ENCODE measurements around the gene OSTC. TPM values are rescaled to one million over a fixed set of nuclear protein-coding genes. Genes with fewer than 3 reads are reported as not detected.

OSTC gene
- total and polyA plus RNA-seq, 9 of the 15 experiments (the other 6 are each of a cell fraction or from before 2014, with no cell fraction given) = 112 to 966 (median 235) TPM

- in situ Hi-C loops (cut with MboI) (no loop called here), intact Hi-C loops (cut with micrococcal nuclease) (no loop called here)
- DNase-seq (ENCODE audit: extremely low read depth in 1 of 4, low spot score in 3 of 4) (no peak), ATAC-seq (no peak), FAIRE-seq (no peak)
- H3K9me3 ChIP-seq (replicated peaks; ENCODE audit: control insufficient read depth, insufficient read depth, low read depth, low read length) = no peaks in the 10 kb centered on the region
- no peak overlapping the region for H3K4me3 ChIP-seq
- POLR2A ChIA-PET = no interaction called here
- no peak overlapping the region for H3K9ac ChIP-seq (ENCODE audit: insufficient read depth in 1 of 2, low read depth in 2 of 2, low read length in 2 of 2)
- H3K27ac ChIP-seq (ENCODE audit: extremely low read depth, low read depth, low read length) = no peak overlapping the region
- no TSS peak for BruUV-seq (replicated peaks)
- H3K4me1 ChIP-seq (replicated peaks in 1 of 2; ENCODE audit: control insufficient read depth in 2 of 2, insufficient read depth in 2 of 2, low read length in 2 of 2) = peaks cover 0 to 4% of the 10 kb centered on the region in 2 experiments; a peak in 1 of 5 replicates
- WGBS (ENCODE audit: insufficient coverage, low coverage, missing lambda C conversion rate) = 6% methylated on average over 3 of the region's 3 CpGs
- H3K4me2 ChIP-seq (ENCODE audit: insufficient read depth, low read length) = no peak overlapping the region
- H2AFZ ChIP-seq (ENCODE audit: low read depth, low read length) = no peak overlapping the region
- no peaks in the 10 kb centered on the region for H3K9me1 ChIP-seq (ENCODE audit: control insufficient read depth, insufficient read depth, low read length)
- peaks cover 3 to 8% of the 10 kb centered on the region in 2 experiments; a peak in 3 of 5 replicates for H3K27me3 ChIP-seq (ENCODE audit: control insufficient read depth in 2 of 2, insufficient read depth in 2 of 2, low read length in 2 of 2)
- CTCF ChIA-PET (ENCODE audit: low intra/inter-chr PET ratio) = no interaction called here
- no peaks in the 10 kb centered on the region for H4K20me1 ChIP-seq (replicated peaks; ENCODE audit: control insufficient read depth, insufficient read depth, low read length)
- H3K79me2 ChIP-seq (ENCODE audit: control insufficient read depth, insufficient read depth, low read length) = no peaks in the 10 kb centered on the region
- no peaks in the 10 kb centered on the region for H3K36me3 ChIP-seq (ENCODE audit: control insufficient read depth, insufficient read depth, low read length)
- TF ChIP-seq MECOM (CRISPR knock-in tag; IDR thresholded peaks at IDR 0.05) = no peak
- no peak for TF ChIP-seq ZNF318 (IDR thresholded peaks at IDR 0.05; ENCODE audit: borderline replicate concordance in 1 of 2, low read depth in 1 of 2)
- TF ChIP-seq ELF1 (tag; IDR thresholded peaks at IDR 0.05) = no peak
- TF ChIP-seq PHF20 (IDR thresholded peaks at IDR 0.05; ENCODE audit: partially characterized antibody) = no peak
- TF ChIP-seq ZNF133 (CRISPR knock-in tag; IDR thresholded peaks at IDR 0.05) = no peak
- no peak for TF ChIP-seq SIRT6 (IDR thresholded peaks at IDR 0.05; ENCODE audit: low read depth, low read length)
- TF ChIP-seq SNRNP70 (optimal IDR thresholded peaks at IDR 0.05; ENCODE audit: low read depth, low read length) = no peak
- TF ChIP-seq OTX1 (CRISPR knock-in tag; IDR thresholded peaks at IDR 0.05) = no peak
- no peak for TF ChIP-seq TFAM (CRISPR knock-in tag; conservative IDR thresholded peaks at IDR 0.05)
- no peak for TF ChIP-seq ZNF584 (CRISPR knock-in tag; IDR thresholded peaks at IDR 0.05; ENCODE audit: low read depth)
- TF ChIP-seq TARDBP (IDR thresholded peaks at IDR 0.05) = no peak
- no peak for TF ChIP-seq LARP7 (IDR thresholded peaks at IDR 0.05)
- TF ChIP-seq ARID1B (IDR thresholded peaks at IDR 0.05) = no peak
- no peak for TF ChIP-seq ZNF184 (CRISPR knock-in tag; IDR thresholded peaks at IDR 0.05)
- no peak for TF ChIP-seq RUNX1 (IDR thresholded peaks at IDR 0.05; ENCODE audit: low read depth)
Observed at GRCh38 chr4:108702960-108703359, 52.6 kb downstream of the OSTC start.
